Testis (tissue), 2 donors: ENCODE data around the gene GRM5.

Experiments used
- CTCF ChIP-seq, 3 experiments: fragments of 450-650 bp in 2 of 3; fragments of 200-600 bp in 1 of 3; sonication (generic) in 1 of 3; IDR thresholded peaks; one replicate each; pipeline ENCODE4 v1.5.1; 2016 to 2019; ENCODE audit warnings: antibody characterized with exemption in 3 of 3, mild to moderate bottlenecking in 2 of 3, moderate library complexity in 1 of 3
- POLR2A ChIP-seq: fragments of 450-650 bp; IDR thresholded peaks from one replicate; pipeline ENCODE4 v1.6.1; 2017; ENCODE audit warnings: antibody characterized with exemption, mild to moderate bottlenecking, moderate library complexity

DNA sequence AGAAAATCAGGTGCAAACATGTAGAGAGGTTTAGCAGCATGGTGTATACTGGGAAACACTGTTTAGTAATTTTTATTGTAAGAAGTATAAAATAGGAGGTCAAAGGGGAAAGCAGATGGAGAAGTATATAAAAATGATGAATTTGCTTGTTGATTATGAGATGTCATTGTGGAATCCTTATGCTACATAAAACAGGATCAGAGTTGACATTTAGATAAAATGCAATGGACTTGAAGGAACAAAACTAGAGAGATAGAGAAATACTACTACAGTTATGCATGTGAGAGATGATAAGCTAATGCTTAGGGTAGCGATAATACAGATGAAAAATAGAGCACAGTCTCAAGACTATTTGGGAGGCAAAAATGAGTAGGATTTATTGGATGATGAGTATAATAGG is 536.4 kb downstream of the GRM5 start:
- TF ChIP-seq CTCF (IDR thresholded peaks at IDR 0.05): no peak
- no peak for TF ChIP-seq POLR2A
